Fibroblast of skin of abdomen (primary cell): ENCODE data around the gene SPRY1. TPM values are rescaled to one million over a fixed set of nuclear protein-coding genes. Genes with fewer than 3 reads are reported as not detected.

Experiments
- DNase-seq: peaks from one replicate; pipeline ENCODE4 v3.0.0-alpha.2; 2013
- polyA plus RNA-seq, 2 experiments: library from polyadenylated mRNA; unstranded; fragments of 120-200 nt; gene quantifications; one replicate each; pipeline ENCODE4 v1.2.1, GENCODE V29; 2013; ENCODE audit not compliant: insufficient read length in 2 of 2

SPRY1 gene, protein sequence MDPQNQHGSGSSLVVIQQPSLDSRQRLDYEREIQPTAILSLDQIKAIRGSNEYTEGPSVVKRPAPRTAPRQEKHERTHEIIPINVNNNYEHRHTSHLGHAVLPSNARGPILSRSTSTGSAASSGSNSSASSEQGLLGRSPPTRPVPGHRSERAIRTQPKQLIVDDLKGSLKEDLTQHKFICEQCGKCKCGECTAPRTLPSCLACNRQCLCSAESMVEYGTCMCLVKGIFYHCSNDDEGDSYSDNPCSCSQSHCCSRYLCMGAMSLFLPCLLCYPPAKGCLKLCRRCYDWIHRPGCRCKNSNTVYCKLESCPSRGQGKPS
- 4.4 TPM for polyA plus RNA-seq (2013, experiment 1 of 2; ENCODE audit: insufficient read length)
- 4.9 TPM for polyA plus RNA-seq (2013, experiment 2 of 2; ENCODE audit: insufficient read length)

DNA sequence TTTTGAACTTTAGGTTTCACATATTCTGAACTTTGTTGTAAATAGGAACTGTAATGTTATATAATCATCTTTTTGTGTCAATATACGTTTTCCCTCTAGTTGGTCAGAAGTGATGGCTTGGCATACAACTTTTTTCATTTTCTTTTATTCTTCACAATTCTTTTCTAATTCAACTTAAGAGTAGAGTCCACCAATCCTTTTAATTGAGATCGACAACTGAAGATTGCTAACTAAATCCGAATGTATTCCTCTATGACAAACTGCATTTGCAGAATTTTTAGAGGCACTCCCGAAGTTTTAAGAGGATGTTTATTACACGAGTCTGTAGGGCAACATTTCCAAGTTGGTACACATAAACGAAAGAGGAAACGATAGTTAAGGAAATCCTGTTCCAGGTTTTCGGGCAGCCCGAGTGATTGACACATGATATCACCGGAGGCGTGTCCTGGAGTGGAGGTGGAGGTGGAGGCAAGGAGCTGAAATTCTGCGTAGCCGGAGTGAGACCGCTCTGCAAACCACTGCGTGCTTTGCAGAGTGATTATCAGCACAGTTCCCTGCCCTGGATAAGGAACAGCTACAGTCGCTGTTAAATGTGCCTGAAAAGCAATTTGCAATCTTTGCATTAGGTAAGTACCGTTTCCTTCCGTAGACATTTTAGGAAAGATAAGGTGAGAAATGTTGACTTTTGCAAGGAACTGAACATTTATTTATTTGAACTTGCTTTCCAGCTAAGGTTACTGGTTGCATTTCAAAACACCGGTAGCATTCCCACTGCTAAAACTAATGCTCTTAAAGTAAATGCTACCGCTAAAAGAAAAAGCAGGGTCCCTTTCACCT lies at the start of gene SPRY1:
Gene SPRY1 (plus strand): TSS at position 489 of the 837 bp plus-strand sequence. CDS start 4,797 bp downstream, outside the sequence.
- peak; percentile 85 for DNase-seq

DNA sequence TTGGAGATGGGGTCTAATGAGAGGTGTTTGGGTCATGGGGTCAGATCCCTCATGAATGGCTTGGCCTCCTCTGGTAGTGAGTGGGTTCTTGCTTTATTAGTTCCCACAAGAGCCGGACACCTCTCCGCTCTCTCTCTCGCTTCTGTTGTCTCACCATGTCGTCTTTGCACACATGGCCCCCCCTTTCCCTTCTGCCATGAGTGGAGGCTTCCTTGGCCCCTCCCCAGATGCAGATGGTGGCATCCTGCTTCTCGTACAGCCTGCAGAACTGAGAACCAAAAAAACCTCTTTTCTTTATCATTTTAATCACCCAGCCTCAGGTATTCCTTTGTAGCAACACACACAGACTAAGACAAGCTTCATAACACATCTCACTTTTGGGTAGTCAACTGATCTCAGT lies 49.6 kb upstream of the SPRY1 start:
- no peak for DNase-seq

DNA sequence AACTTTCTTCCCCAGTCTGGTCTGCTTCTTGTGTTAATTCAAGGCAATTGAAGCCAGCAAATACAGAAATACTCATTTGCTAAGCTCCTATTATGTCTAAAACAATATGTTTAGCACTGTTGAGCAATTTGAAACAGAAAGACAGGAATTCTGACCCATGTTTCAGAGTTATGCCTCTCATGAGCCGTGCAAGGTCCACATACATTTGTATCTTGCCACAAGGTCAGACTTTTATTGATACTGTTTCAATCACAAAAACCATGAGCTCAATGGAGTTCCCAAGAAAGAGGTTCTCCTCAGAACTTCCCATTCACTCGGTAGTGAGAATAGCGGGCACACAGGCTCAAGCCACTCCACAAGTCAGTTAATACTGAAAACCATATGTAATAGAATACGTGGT lies 47.6 kb upstream of the SPRY1 start:
- DNase-seq, result no peak

DNA sequence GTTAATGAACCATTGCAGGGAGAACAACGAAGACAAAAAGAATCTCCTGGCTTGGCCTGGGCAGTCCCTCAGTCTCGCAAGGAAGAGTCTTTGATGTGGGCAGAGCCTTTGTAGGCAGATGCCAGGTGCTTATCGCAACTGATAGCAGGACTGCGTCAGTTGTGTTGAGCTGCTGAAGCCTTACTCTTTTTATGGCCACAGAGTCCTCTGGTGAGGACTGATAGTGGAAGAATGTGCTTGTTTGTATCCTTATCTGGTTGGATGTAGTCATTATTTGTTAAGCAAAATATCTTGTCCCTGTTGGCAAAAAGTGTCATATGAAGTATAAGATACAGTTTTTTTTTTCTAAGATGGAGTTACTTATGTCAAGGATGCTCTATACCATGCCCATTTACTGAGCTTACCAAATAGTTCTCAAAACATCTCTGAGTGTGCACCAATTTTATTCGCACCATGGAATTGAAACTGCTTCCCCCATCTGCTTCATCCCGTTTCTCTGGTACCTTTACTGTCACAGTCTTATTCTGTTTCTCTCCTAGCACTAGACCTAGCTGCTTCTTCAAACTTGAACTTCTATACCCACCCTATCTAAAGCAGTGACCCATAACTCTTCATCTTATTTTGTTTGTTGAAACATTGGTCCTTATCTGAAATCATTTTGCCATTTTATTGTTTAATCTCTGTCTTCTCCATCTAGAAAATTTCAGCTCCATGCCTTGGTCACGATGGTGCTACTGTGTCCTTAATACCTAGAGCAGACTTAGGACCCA lies 47.0 kb upstream of the SPRY1 start:
- no peak for DNase-seq

DNA sequence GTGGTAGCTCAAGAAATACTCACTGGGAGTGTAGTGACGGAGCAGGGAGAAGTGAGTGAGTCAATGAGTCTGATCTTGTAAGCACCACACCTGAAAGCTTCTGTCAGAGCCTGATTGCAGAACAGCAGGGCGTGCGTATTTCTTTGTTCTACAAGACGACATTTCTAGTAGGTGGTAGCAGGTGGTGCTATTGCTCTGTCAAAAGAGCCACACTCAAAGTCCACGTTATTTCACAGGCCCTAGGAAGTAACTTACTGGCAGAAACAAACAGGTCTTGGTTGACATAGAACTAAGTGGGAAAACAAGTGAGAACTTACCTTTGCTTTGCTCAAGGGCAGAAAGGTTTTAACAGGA lies 46.4 kb upstream of the SPRY1 start:
- no peak for DNase-seq

DNA sequence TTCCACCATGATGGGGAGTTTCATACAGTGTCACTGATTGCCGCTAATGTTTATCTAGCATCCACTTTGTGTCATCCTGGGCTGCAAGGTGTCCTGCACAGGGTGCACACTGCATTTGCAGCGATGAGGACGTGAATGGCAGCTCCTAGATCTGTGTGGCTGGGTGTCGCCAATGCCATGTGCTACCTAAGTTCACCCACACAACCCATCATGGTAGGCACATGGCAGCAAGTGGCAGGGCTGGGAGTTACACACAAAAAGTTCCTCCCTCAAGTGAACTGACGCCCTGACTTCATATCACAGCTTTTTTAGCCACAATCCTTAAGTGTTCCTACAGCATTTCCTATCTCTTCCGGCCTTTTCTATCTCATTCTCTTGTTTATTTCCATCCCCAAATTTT lies 45.9 kb upstream of the SPRY1 start:
- DNase-seq, result no peak

DNA sequence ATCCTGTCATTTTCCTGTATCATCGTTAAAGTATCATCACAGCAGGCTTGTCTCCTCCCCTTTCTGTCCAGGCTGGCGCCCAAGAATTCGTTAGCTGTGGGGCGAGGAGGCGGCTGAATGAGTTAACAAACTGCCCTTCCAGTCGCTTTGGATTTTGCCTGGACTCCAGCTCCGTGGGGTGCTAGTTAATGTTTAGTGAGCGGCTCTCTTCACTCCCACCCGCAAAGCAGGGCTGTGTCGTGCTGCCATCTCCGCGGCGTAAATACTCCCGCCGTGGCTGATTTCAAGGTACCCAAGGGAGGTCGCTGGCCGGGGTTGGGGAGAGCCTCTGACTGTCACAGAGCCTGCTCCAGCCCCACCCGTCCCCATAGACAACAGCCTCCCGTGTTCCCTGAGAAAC lies 44.9 kb upstream of the SPRY1 start:
- DNase-seq, result no peak

DNA sequence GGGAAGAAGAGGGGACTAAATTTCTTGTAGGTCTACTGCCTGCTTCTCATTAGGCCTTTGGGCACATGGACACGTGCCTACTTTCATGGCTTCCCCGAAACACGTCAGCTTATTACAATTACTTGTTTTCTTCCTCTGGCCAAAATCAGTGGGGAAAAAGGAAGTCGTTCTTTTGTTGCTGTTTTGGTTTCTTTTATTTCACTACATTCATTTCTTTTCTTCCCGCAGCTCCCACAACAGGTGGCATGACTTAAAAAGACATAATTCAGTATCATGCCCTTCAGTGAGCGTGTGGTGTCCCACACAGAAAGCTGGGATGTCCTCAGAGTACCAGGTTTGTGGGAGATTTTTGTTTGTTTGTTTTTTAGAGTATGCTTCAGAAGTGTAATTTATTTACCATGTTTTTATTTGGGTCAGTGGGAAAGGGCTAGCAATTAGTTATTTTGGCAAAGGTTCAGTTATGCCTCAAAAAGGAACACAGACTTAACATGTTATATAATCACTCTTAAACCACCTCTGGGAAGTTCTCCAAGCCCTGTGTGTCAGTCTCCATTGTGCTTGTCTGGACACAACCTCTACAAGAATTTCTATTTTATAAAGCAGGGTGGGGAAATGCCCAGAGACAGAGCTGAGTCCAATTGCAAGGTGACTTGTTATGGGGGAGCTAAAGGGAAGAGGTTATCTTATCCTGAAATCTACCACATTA lies 44.2 kb upstream of the SPRY1 start:
- peak; percentile 69 for DNase-seq

DNA sequence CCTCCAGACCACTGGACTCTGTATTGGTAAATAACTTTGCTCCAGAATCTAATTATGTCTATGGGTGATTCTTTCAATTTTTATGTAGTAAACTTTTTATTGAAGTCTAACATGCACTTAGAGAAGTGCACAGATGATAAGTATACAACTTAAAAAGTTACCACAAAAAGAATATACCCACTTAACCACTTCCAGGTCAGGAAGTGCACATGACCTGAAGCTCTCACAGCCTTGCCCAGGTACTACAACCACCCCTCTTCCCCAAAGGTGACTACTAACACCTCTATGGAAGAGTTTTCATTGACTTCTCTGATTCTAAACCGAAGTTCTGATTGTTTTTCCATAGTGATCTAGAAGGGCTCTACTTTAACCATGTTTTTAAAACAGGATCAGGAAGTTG lies 43.6 kb upstream of the SPRY1 start:
- no peak for DNase-seq

DNA sequence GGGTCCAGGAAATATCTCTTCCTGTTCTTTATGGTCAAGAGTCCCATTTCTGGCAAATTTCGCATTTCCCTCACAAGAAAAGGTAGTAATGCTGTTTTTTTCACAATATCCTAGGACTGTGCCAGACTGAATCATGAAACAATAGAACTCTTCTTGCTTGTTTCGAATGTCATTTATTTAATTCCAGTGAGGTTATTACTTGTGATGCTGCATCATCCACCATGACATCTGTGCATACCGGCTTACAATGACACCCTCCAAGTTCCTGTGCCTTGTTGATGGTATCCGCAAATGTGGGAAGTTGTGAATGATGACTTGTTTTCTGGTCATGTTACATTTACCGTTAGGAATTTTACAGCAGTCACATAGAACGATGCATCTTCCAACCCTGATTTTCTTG lies 42.9 kb upstream of the SPRY1 start:
- peak; percentile 43 for DNase-seq

DNA sequence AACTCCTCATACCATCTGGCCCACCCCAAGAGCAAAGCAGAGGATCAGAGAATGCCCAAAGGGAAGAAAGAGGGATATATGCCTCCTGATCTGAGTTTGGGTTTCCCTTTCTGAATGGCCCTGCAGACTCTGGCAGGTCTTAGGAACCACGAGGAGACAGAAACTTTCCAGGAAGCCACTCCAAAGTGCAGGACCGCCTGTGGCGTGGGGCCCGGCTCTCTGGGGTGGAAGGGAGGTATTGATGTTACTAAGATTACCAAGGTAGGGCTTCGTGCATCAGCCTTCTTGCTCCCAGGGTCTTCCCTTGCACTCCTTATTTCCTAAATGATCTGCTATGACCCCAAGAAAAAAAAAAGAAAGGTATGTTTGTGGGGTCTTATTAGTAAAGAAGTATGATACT lies 41.9 kb upstream of the SPRY1 start:
- no peak for DNase-seq

DNA sequence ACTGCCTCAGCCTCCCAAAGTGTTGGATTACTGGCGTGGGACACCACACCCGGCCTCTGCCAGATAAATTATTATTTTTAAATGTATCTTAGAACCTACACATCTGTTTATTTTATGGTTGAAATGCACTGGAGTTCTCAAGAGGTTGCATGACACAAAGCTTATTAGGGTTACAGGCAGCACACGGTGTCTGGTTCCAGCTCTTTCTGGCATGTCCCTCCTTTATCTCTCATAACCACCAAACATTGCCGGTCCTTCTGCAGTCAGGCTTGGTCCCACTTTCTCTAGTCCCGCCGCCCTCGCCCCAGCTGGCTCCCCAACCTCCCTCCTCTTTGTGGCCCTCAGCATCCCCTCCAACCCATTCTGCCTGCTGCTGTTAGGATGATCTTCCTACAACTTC lies 39.7 kb upstream of the SPRY1 start:
- DNase-seq, result no peak

DNA sequence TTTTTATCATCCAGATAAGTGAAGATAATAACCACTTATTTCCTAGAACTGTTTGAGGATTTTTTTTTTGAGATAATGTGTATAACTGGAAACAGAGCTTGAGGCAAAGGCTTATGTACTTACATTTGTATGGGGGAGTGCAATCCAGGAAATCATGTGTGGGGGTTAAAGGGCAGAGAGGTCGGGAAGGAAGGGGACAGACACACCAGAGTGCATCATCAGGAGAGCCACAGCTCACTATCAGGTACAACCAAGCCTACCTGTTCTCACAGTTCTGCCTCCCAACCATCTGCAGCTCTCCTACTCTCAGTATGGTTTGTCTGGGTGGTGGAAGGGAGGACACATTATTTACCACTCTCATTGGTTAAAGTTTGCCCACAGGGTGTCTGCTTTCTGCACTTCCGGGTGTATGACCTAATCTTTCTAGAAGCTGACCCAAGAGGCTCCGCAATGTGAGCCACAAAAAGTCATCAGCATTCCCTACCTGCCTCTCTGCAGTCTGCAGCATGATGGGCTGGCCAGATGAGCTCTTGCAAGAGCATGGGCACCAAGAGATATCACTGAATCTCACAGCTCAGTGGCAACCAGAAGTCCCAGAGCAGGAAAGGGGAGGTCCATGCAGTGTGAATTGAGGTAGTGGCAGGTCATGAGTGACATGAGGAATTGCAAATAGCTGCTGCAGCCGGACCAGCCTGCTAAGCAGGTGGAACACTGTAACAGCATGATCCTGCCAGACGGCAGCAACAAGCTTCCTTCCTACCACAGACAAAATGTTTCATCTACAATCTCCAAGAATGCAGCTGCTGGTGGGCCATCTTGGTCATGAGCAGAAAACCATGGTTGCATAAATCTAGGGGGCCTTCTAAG lies 36.9 kb upstream of the SPRY1 start:
- DNase-seq, result no peak

DNA sequence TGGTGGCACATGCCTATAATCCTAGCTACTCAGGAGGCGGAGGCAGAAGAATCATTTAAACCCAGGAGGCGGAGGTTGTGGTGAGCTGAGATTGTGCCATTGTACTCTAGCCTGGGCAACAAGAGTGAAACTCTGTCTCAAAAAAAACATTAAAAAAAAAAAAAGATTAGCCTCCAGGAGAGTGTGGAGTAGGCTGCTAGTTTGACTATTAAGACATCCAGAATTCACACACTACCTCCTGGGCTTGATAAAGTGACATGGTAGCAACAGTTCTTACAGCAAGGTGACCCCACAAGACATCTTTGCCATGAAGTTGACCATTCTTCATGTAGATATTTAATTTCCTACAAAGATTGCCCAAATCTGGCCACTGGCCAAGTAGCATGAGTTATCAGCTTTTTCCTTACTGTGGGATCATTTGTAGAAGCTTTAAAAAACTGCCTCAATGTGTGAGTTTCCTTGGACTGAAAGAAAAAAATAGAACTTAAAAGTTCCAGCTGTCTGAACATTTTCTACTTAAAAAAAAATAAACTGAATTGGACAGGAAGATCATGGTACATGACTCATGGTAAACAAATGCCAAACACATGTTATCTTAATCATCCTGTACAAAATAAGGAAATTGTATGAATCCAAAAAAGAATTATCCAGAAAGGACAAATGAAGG lies 35.3 kb upstream of the SPRY1 start:
- DNase-seq, result peak; percentile 82

DNA sequence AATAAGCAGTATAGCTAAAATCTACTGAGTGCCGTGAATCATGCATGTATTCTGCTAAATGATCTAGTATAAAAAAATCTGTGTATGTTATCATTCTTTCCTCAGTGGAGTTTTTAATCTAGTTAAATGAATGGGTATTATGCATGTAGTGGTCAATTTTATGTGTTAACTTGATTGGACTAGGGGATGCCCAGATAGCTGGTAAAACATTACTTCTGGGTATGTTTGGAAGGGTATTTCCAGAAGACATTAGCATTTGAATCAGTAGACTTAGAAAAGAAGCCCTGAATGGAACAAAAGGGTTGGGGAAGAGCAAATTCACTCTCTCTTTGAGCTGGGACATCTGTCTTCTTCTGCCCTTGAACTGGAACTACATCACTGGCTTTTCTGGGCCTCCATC lies 34.5 kb upstream of the SPRY1 start:
- DNase-seq, result no peak

DNA sequence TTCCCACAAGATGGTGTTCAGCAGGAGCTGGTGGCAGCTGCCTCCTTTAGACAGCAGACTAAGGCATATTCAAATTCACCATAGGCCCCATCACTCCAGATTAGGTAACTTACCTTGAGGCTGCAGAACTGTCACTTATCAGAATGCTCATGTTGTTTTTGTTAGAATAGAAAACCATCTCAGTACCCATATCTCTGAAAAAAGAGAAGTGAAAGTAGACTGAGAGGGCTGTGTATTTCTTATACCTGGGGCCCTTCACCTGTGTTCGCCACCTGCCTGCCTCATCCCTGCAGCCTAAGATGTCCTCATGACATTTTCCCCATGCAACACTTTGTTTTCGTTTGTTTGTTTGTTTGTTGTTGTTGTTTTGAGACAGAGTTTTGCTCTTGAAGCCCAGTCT lies 32.9 kb upstream of the SPRY1 start:
- DNase-seq, result no peak

DNA sequence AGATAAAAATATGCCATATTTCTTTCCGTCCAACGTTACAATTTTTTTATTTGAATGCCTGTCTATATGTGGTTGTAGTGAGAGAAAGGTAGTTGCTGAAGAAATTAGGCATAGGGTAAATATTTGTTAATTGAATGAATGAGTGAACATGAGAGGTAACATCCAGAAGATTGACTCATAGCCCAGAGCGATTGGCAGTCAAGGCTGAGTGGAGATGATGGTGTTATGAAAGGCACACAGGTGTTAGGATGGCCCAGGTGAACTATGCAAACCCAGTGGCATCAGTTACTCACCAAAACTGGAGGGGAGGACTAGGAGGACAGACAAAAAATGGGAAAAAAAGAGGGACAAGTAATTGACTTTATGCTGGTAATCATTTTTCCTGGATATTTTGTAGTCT lies 31.7 kb upstream of the SPRY1 start:
- no peak for DNase-seq

DNA sequence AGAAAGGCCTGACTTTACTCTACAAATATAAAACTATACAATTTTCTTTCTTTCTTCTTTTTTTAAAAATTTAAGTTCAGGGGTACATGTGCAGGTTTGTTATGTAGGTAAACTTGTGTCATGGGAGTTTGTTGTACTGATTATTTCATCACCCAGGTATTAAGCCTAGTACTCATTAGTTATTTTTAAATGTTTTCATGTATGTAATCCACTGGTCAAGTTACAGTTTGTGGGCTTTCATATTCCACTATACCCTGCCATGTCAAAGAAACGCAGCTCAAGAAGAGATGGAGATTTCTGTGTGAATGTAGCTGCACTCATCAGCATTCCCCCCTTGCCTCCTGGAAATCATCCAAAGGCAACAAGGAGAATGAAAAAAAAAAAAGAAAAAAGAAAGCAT lies 31.2 kb upstream of the SPRY1 start:
- DNase-seq, result no peak

DNA sequence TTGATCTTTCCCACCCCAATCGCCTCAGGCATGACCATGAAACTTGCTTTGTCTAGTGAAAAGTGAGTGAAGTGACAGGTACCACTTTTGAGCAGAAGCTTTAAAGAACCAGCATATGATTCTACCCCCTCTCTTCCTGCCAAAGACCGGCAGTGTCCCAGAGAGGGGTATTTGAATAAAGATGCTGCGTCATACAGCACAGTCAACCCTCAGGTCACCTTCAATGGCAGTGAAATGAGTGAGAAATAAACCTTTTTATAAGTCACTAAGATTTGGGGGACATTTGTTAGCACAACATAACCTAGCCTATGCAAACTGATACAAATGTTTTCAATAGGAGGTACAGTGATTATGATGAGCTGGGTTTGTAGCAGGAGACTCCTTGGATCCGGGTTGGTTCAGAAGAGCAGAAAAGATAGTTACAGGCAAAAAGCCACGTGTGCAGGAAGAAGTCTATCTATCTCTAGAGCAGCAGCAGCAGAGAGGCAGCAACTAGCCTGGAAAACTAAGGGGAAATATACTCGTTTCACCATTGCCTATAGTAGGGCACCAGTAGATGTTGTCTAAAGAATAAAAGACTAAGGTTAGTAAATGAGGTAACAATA lies 30.3 kb upstream of the SPRY1 start:
- no peak for DNase-seq

DNA sequence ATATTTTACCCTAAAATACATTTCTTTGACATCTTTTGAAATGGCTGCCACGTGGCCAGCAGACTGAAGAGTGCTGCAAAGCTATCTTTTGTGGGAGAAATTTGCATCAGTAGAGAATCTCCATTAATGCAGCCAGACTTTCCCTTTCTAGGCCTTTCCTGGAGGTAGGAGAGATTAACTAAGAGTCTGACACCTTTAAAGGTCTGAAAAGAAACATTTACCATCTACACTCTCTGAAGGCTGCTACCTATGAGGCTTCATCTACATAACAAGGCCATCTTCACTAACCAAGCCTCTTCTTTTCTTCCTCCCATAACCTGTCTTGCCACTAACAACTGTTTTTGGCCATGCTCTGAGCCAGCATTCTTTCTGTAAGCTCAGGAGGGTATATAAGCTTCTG lies 17.8 kb upstream of the SPRY1 start:
- DNase-seq, result no peak

DNA sequence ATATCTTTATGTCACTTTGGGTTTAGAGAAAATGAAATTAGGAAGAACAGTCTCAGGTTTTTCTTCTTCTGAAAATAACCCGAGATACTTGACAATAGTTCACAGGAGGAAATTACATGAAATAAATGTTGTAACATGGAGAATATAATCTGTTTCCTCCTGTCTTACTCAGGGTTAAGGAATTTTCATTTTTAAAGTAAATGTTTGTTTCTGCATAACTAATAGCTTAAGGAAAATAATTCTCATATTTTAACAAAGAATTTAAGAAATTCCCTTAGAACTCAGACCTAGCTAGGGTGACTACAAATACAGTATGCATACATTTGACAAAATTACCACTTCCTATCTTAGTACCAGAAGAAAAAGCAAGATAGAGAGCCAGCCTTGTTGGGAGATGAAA lies 17.2 kb upstream of the SPRY1 start:
- DNase-seq, result no peak
